Stimulated activated CD4-positive, alpha-beta T cell treated with anti-CD3 and anti-CD28 coated beads, TNF-alpha, amount 100 ng/mL, for 4 hours (primary cell): ENCODE results near the gene EMP1.

Source experiments
- DNase-seq, 3 experiments: peaks; one replicate each; pipeline ENCODE4 v3.0.0-alpha.2; 2020; ENCODE audit warnings: low read depth in 3 of 3

EMP1 gene

GRCh38 chr12:13173012-13173932, 23.3 kb upstream of the EMP1 start:
- DNase-seq = no peak

GRCh38 chr12:13175499-13175898, 21.0 kb upstream of the EMP1 start:
- DNase-seq = no peak

- no peak for DNase-seq
Measured at GRCh38 chr12:13176256-13176655, 20.3 kb upstream of the EMP1 start.

GRCh38 chr12:13177373-13177772, 19.2 kb upstream of the EMP1 start:
- DNase-seq = no peak

GRCh38 chr12:13177906-13178305, 18.6 kb upstream of the EMP1 start:
- DNase-seq = no peak

GRCh38 chr12:13178568-13179210, 17.8 kb upstream of the EMP1 start:
- DNase-seq = no peak

GRCh38 chr12:13179211-13180074, 17.1 kb upstream of the EMP1 start:
- peak; percentile 25 to 37 (median 27) for DNase-seq

- DNase-seq = no peak
Measured at GRCh38 chr12:13181375-13182070, 15.0 kb upstream of the EMP1 start.

GRCh38 chr12:13182881-13183280, 13.6 kb upstream of the EMP1 start:
- DNase-seq = no peak

- DNase-seq = no peak
Measured at GRCh38 chr12:13183620-13184019, 12.9 kb upstream of the EMP1 start.

- DNase-seq = no peak
Measured at GRCh38 chr12:13186302-13186701, 10.2 kb upstream of the EMP1 start.

- no peak for DNase-seq
Measured at GRCh38 chr12:13187399-13187798, 9.1 kb upstream of the EMP1 start.

- DNase-seq = no peak
Measured at GRCh38 chr12:13189264-13189663, 7.3 kb upstream of the EMP1 start.

- DNase-seq = no peak
Measured at GRCh38 chr12:13190275-13190674, 6.3 kb upstream of the EMP1 start.

GRCh38 chr12:13192719-13193118, 3.8 kb upstream of the EMP1 start:
- no peak for DNase-seq

- DNase-seq = no peak
Measured at GRCh38 chr12:13193505-13194231, 2.9 kb upstream of the EMP1 start.

- DNase-seq = no peak
Measured at GRCh38 chr12:13194401-13195110, 2.0 kb upstream of the EMP1 start.

GRCh38 chr12:13195250-13195649, 1.3 kb upstream of the EMP1 start:
- no peak for DNase-seq

GRCh38 chr12:13195785-13196129, 769 bp upstream of the EMP1 start:
- DNase-seq = no peak

GRCh38 chr12:13197032-13197431, 506 bp downstream of the EMP1 start:
- DNase-seq = no peak
